Progenitor cell of endocrine pancreas (in vitro differentiated cells): Measurements from ENCODE around the gene PIK3R5. TPM values are rescaled to one million over a fixed set of nuclear protein-coding genes. Genes with fewer than 3 reads are reported as not detected.
"Not testable (repeated sequence)": the region's sequence is repeated elsewhere in the genome, so short reads cannot be mapped to it uniquely, and the experiment has no call there.

Source experiments
- DNase-seq: peaks from one replicate; pipeline ENCODE4 v3.0.0; 2021; ENCODE audit warnings: low spot score; ENCODE audit not compliant: unreplicated experiment
- H3K27ac Mint-ChIP-seq: 2 replicates; pipeline ENCODE4 v1.8.0; 2021; ENCODE audit warnings: mild to moderate bottlenecking, moderate library complexity, mixed read lengths
- H3K27me3 Mint-ChIP-seq: 2 replicates; pipeline ENCODE4 v1.8.0; 2021; ENCODE audit warnings: mixed read lengths
- H3K36me3 Mint-ChIP-seq: 2 replicates; pipeline ENCODE4 v1.8.0; 2022; ENCODE audit warnings: mixed read lengths; ENCODE audit not compliant: insufficient read depth
- H3K4me1 Mint-ChIP-seq: 2 replicates; pipeline ENCODE4 v1.8.0; 2021; ENCODE audit warnings: low read depth, mixed read lengths
- H3K4me3 Mint-ChIP-seq: 2 replicates; pipeline ENCODE4 v1.8.0; 2021; ENCODE audit warnings: low read depth, mild to moderate bottlenecking, moderate library complexity, mixed read lengths
- H3K9me3 Mint-ChIP-seq: 2 replicates; pipeline ENCODE4 v1.8.0; 2021; ENCODE audit warnings: low read depth, mixed read lengths
- CTCF ChIP-seq: fragments of 200-600 bp; sonication (generic); IDR thresholded peaks from one replicate; pipeline ENCODE4 v1.5.0; 2021; ENCODE audit warnings: antibody characterized with exemption, mild to moderate bottlenecking; ENCODE audit not compliant: unreplicated experiment
- total RNA-seq: library from RNA; stranded (reverse); gene quantifications from 2 replicates; pipeline ENCODE4 v1.2.1, GENCODE V29; 2021

PIK3R5 gene
- total RNA-seq, 1 donor from 2014 or later, result 0.50 TPM

GRCh38 chr17:8991514-8992285 lies 26.2 kb upstream of the PIK3R5 start:
- DNase-seq, result peak; percentile 61
- H3K4me3 Mint-ChIP-seq, result no peak overlapping the region
- H3K4me1 Mint-ChIP-seq, result peaks cover 6% of the 10 kb centered on the region
- TF ChIP-seq CTCF, result peak; percentile 80
- peaks cover 6% of the 10 kb centered on the region for H3K9me3 Mint-ChIP-seq
- H3K27ac Mint-ChIP-seq, result no peak overlapping the region
- H3K36me3 Mint-ChIP-seq, result no peaks in the 10 kb centered on the region
- H3K27me3 Mint-ChIP-seq, result peaks cover 27% of the 10 kb centered on the region

- Mint-ChIP-seq H3K27me3 (peaks cover 14% of the 10 kb centered on the region), H3K9me3 (peaks cover 14% of the 10 kb centered on the region)
- not testable (repeated sequence) for H3K27ac Mint-ChIP-seq, DNase-seq, H3K4me1 Mint-ChIP-seq, H3K4me3 Mint-ChIP-seq, H3K36me3 Mint-ChIP-seq
Measured at GRCh38 chr17:8988263-8988935, 22.9 kb upstream of the PIK3R5 start.

- H3K27ac Mint-ChIP-seq, result no peak overlapping the region
- peaks cover 14% of the 10 kb centered on the region for H3K9me3 Mint-ChIP-seq
- H3K27me3 Mint-ChIP-seq, result peaks cover 8% of the 10 kb centered on the region
- no peaks in the 10 kb centered on the region for H3K36me3 Mint-ChIP-seq
- H3K4me1 Mint-ChIP-seq, result no peaks in the 10 kb centered on the region
- no peak for TF ChIP-seq CTCF
- DNase-seq, result no peak
- H3K4me3 Mint-ChIP-seq, result no peak overlapping the region
Measured at GRCh38 chr17:8986295-8986694, 20.8 kb upstream of the PIK3R5 start.

- H3K4me3 Mint-ChIP-seq, result no peak overlapping the region
- no peaks in the 10 kb centered on the region for H3K4me1 Mint-ChIP-seq
- no peak for TF ChIP-seq CTCF
- H3K27me3 Mint-ChIP-seq, result peaks cover 5% of the 10 kb centered on the region
- no peak overlapping the region for H3K27ac Mint-ChIP-seq
- H3K9me3 Mint-ChIP-seq, result peaks cover 14% of the 10 kb centered on the region
- H3K36me3 Mint-ChIP-seq, result no peaks in the 10 kb centered on the region
- DNase-seq, result no peak
Measured at GRCh38 chr17:8985054-8985701, 19.7 kb upstream of the PIK3R5 start.

- peaks cover 14% of the 10 kb centered on the region for H3K9me3 Mint-ChIP-seq
- H3K4me1 Mint-ChIP-seq, H3K27ac Mint-ChIP-seq, DNase-seq, H3K4me3 Mint-ChIP-seq, H3K36me3 Mint-ChIP-seq, H3K27me3 Mint-ChIP-seq: not testable (repeated sequence)
Measured at GRCh38 chr17:8984225-8984624, 18.7 kb upstream of the PIK3R5 start.

- H3K27ac Mint-ChIP-seq, result no peak overlapping the region
- H3K27me3 Mint-ChIP-seq, result peaks cover 10% of the 10 kb centered on the region
- H3K36me3 Mint-ChIP-seq, result no peaks in the 10 kb centered on the region
- no peaks in the 10 kb centered on the region for H3K4me1 Mint-ChIP-seq
- peaks cover 8% of the 10 kb centered on the region for H3K9me3 Mint-ChIP-seq
- no peak for TF ChIP-seq CTCF
- no peak for DNase-seq
- H3K4me3 Mint-ChIP-seq, result no peak overlapping the region
Measured at GRCh38 chr17:8981443-8981842, 15.9 kb upstream of the PIK3R5 start.
